ENCODE results near the gene DGUOK. TPM values are rescaled to one million over a fixed set of nuclear protein-coding genes. Genes with fewer than 3 reads are reported as not detected.

DGUOK gene
- total and polyA plus RNA-seq, 4 donors = 19.6 to 49.7 (median 28.3) TPM

GRCh38 chr2:73998933-73999332, 72.3 kb downstream of the DGUOK start:
- DNase-seq (ENCODE audit: low spot score) = no peak
- H3K4me1 ChIP-seq (ENCODE audit: control insufficient read depth in 4 of 4, insufficient read depth in 4 of 4, low read length in 3 of 4) = peaks cover 7 to 20% (median 13%) of the 10 kb centered on the region in 4 donors
- no peak overlapping the region for H3K4me3 ChIP-seq (ENCODE audit: low read depth in 1 of 3, low read length in 3 of 3)
- H3K27me3 ChIP-seq (ENCODE audit: control insufficient read depth in 4 of 4, insufficient read depth in 4 of 4, low read length in 3 of 4) = no peaks in the 10 kb centered on the region
- no peak overlapping the region for H3K9ac ChIP-seq (ENCODE audit: low read depth in 1 of 2, low read length in 2 of 2)
- TF ChIP-seq GABPA (IDR thresholded peaks at IDR 0.05 in 1 of 2, conservative IDR thresholded peaks at IDR 0.05 in 1 of 2) (no peak), CTCF (IDR thresholded peaks at IDR 0.05; ENCODE audit: low read depth, low read length, missing input control) (no peak)
- H3K27ac ChIP-seq (ENCODE audit: low read depth in 1 of 2, low read length in 2 of 2) = no peak overlapping the region
- H3K36me3 ChIP-seq (ENCODE audit: control insufficient read depth in 4 of 4, insufficient read depth in 3 of 4, low read depth in 1 of 4, low read length in 3 of 4) = no peaks in the 10 kb centered on the region
- 89% methylated on average over 4 of the region's 4 CpGs for WGBS
- H3K9me3 ChIP-seq (ENCODE audit: control insufficient read depth in 4 of 4, low read length in 3 of 4) = no peaks in the 10 kb centered on the region

- no peak for DNase-seq (ENCODE audit: low spot score)
- no peak overlapping the region for H3K9ac ChIP-seq (ENCODE audit: low read depth in 1 of 2, low read length in 2 of 2)
- no peaks in the 10 kb centered on the region for H3K9me3 ChIP-seq (ENCODE audit: control insufficient read depth in 4 of 4, low read length in 3 of 4)
- TF ChIP-seq FOXA2 (IDR thresholded peaks at IDR 0.05) (no peak), HNF4A (conservative IDR thresholded peaks at IDR 0.05) (no peak), YY1 (IDR thresholded peaks at IDR 0.05) (no peak), EGR1 (IDR thresholded peaks at IDR 0.05; ENCODE audit: low read depth in 2 of 2) (no peak)
- H3K27me3 ChIP-seq (ENCODE audit: control insufficient read depth in 4 of 4, insufficient read depth in 4 of 4, low read length in 3 of 4) = no peaks in the 10 kb centered on the region
- no peaks in the 10 kb centered on the region for H3K36me3 ChIP-seq (ENCODE audit: control insufficient read depth in 4 of 4, insufficient read depth in 3 of 4, low read depth in 1 of 4, low read length in 3 of 4)
- H3K4me1 ChIP-seq (ENCODE audit: control insufficient read depth in 4 of 4, insufficient read depth in 4 of 4, low read length in 3 of 4) = peaks cover 7 to 20% (median 13%) of the 10 kb centered on the region in 4 donors
- H3K4me3 ChIP-seq (ENCODE audit: low read depth in 1 of 3, low read length in 3 of 3) = no peak overlapping the region
- 55% methylated on average over 10 of the region's 10 CpGs for WGBS
- no peak overlapping the region for H3K27ac ChIP-seq (ENCODE audit: low read depth in 1 of 2, low read length in 2 of 2)
Measured at GRCh38 chr2:73999881-74000597, 73.4 kb downstream of the DGUOK start.

GRCh38 chr2:74000666-74001065, 74.0 kb downstream of the DGUOK start:
- Histone ChIP-seq H3K27me3 (ENCODE audit: control insufficient read depth in 4 of 4, insufficient read depth in 4 of 4, low read length in 3 of 4) (no peaks in the 10 kb centered on the region), H3K4me1 (ENCODE audit: control insufficient read depth in 4 of 4, insufficient read depth in 4 of 4, low read length in 3 of 4) (peaks cover 7 to 20% (median 13%) of the 10 kb centered on the region in 4 donors), H3K9me3 (ENCODE audit: control insufficient read depth in 4 of 4, low read length in 3 of 4) (no peaks in the 10 kb centered on the region), H3K9ac (ENCODE audit: low read depth in 1 of 2, low read length in 2 of 2) (no peak overlapping the region), H3K36me3 (ENCODE audit: control insufficient read depth in 4 of 4, insufficient read depth in 3 of 4, low read depth in 1 of 4, low read length in 3 of 4) (peaks cover 0 to 2% (median 0%) of the 10 kb centered on the region in 4 donors), H3K27ac (ENCODE audit: low read depth in 1 of 2, low read length in 2 of 2) (no peak overlapping the region), H3K4me3 (ENCODE audit: low read depth in 1 of 3, low read length in 3 of 3) (no peak overlapping the region)
- DNase-seq (ENCODE audit: low spot score) = no peak
- no peak for TF ChIP-seq EGR1 (IDR thresholded peaks at IDR 0.05; ENCODE audit: low read depth in 2 of 2)
- TF ChIP-seq RAD21 (IDR thresholded peaks at IDR 0.05) = no peak
- TF ChIP-seq TAF1 (conservative IDR thresholded peaks at IDR 0.05) = no peak
- no peak for TF ChIP-seq MAX (IDR thresholded peaks at IDR 0.05)
- TF ChIP-seq YY1 (IDR thresholded peaks at IDR 0.05) = no peak
- no peak for TF ChIP-seq HNF4A (conservative IDR thresholded peaks at IDR 0.05)
- no peak for TF ChIP-seq ATF3 (IDR thresholded peaks at IDR 0.05)
- no peak for TF ChIP-seq RXRA (IDR thresholded peaks at IDR 0.05)
- TF ChIP-seq GABPA (IDR thresholded peaks at IDR 0.05 in 1 of 2, conservative IDR thresholded peaks at IDR 0.05 in 1 of 2) = no peak
- no peak for TF ChIP-seq FOXA1 (IDR thresholded peaks at IDR 0.05)
- no peak for TF ChIP-seq NR2F2 (IDR thresholded peaks at IDR 0.05)
- no peak for TF ChIP-seq CTCF (IDR thresholded peaks at IDR 0.05; ENCODE audit: low read depth, low read length, missing input control)
- TF ChIP-seq SP1 (IDR thresholded peaks at IDR 0.05) = no peak
- TF ChIP-seq ZBTB33 (IDR thresholded peaks at IDR 0.05) = no peak
- 88% methylated on average over 5 of the region's 5 CpGs for WGBS

All from liver (tissue), 9 donors.